Measurements from ENCODE around the gene ATP1A4. TPM values are rescaled to one million over a fixed set of nuclear protein-coding genes. Genes with fewer than 3 reads are reported as not detected.

ATP1A4 gene
- total and polyA plus RNA-seq, 4 donors: not detected

- TF ChIP-seq ATF3 (IDR thresholded peaks at IDR 0.05) (no peak), EGR1 (IDR thresholded peaks at IDR 0.05; ENCODE audit: low read depth in 2 of 2) (no peak), HNF4G (IDR thresholded peaks at IDR 0.05) (no peak)
Measured at GRCh38 chr1:160178731-160179130, 27.3 kb downstream of the ATP1A4 start (continued).

- Histone ChIP-seq H3K27me3 (ENCODE audit: control insufficient read depth in 4 of 4, insufficient read depth in 4 of 4, low read length in 3 of 4) (no peaks in the 10 kb centered on the region), H3K4me1 (ENCODE audit: control insufficient read depth in 4 of 4, insufficient read depth in 4 of 4, low read length in 3 of 4) (no peaks in the 10 kb centered on the region), H3K27ac (ENCODE audit: low read depth in 1 of 2, low read length in 2 of 2) (no peak overlapping the region), H3K9me3 (ENCODE audit: control insufficient read depth in 4 of 4, low read length in 3 of 4) (no peaks in the 10 kb centered on the region), H3K9ac (ENCODE audit: low read depth in 1 of 2, low read length in 2 of 2) (no peak overlapping the region), H3K36me3 (ENCODE audit: control insufficient read depth in 4 of 4, insufficient read depth in 3 of 4, low read depth in 1 of 4, low read length in 3 of 4) (no peaks in the 10 kb centered on the region), H3K4me3 (ENCODE audit: low read depth in 1 of 3, low read length in 3 of 3) (no peak overlapping the region)
- no peak for DNase-seq (ENCODE audit: low spot score)
- TF ChIP-seq HNF4G (IDR thresholded peaks at IDR 0.05): no peak
- no peak for TF ChIP-seq FOXA2 (IDR thresholded peaks at IDR 0.05)
- TF ChIP-seq HNF4A (conservative IDR thresholded peaks at IDR 0.05): no peak
- TF ChIP-seq FOXA1 (IDR thresholded peaks at IDR 0.05): no peak
- no peak for TF ChIP-seq NR2F2 (IDR thresholded peaks at IDR 0.05)
- TF ChIP-seq TAF1 (conservative IDR thresholded peaks at IDR 0.05): no peak
- TF ChIP-seq ZBTB33 (IDR thresholded peaks at IDR 0.05): no peak
- TF ChIP-seq REST (IDR thresholded peaks at IDR 0.05): no peak
- TF ChIP-seq RAD21 (IDR thresholded peaks at IDR 0.05): no peak
- TF ChIP-seq MAX (IDR thresholded peaks at IDR 0.05): no peak
- no peak for TF ChIP-seq RXRA (IDR thresholded peaks at IDR 0.05)
- TF ChIP-seq EGR1 (IDR thresholded peaks at IDR 0.05; ENCODE audit: low read depth in 2 of 2): no peak
- TF ChIP-seq YY1 (IDR thresholded peaks at IDR 0.05): no peak
- no peak for TF ChIP-seq SP1 (IDR thresholded peaks at IDR 0.05)
- TF ChIP-seq JUND (IDR thresholded peaks at IDR 0.05): no peak
- no peak for TF ChIP-seq ATF3 (IDR thresholded peaks at IDR 0.05)
- 84% methylated on average over 4 of the region's 4 CpGs for WGBS
Measured at GRCh38 chr1:160179336-160179735, 27.9 kb downstream of the ATP1A4 start.

GRCh38 chr1:160186246-160186645 lies 34.8 kb downstream of the ATP1A4 start:
- no peaks in the 10 kb centered on the region for H3K4me1 ChIP-seq (ENCODE audit: control insufficient read depth in 4 of 4, insufficient read depth in 4 of 4, low read length in 3 of 4)
- TF ChIP-seq JUND (IDR thresholded peaks at IDR 0.05) (no peak), YY1 (IDR thresholded peaks at IDR 0.05) (no peak), CTCF (IDR thresholded peaks at IDR 0.05; ENCODE audit: low read depth, low read length, missing input control) (no peak), FOXA1 (IDR thresholded peaks at IDR 0.05) (no peak), REST (IDR thresholded peaks at IDR 0.05) (no peak)
- H3K9ac ChIP-seq (ENCODE audit: low read depth in 1 of 2, low read length in 2 of 2): no peak overlapping the region
- no peaks in the 10 kb centered on the region for H3K36me3 ChIP-seq (ENCODE audit: control insufficient read depth in 4 of 4, insufficient read depth in 3 of 4, low read depth in 1 of 4, low read length in 3 of 4)
- no peaks in the 10 kb centered on the region for H3K27me3 ChIP-seq (ENCODE audit: control insufficient read depth in 4 of 4, insufficient read depth in 4 of 4, low read length in 3 of 4)
- 84% methylated on average over 7 of the region's 7 CpGs for WGBS
- H3K4me3 ChIP-seq (ENCODE audit: low read depth in 1 of 3, low read length in 3 of 3): no peak overlapping the region
- H3K9me3 ChIP-seq (ENCODE audit: control insufficient read depth in 4 of 4, low read length in 3 of 4): no peaks in the 10 kb centered on the region
- no peak for DNase-seq (ENCODE audit: low spot score)
- no peak overlapping the region for H3K27ac ChIP-seq (ENCODE audit: low read depth in 1 of 2, low read length in 2 of 2)
